Cerebellar cortex (tissue), 1 donor: Measurements from ENCODE around the gene ODF2.
"Not testable (repeated sequence)": the region's sequence is repeated elsewhere in the genome, so short reads cannot be mapped to it uniquely, and the experiment has no call there.

Experiments used
- DNase-seq: peaks from one replicate; pipeline ENCODE4 v3.0.0-alpha.2; 2015; ENCODE audit warnings: low spot score

ODF2 gene

DNA sequence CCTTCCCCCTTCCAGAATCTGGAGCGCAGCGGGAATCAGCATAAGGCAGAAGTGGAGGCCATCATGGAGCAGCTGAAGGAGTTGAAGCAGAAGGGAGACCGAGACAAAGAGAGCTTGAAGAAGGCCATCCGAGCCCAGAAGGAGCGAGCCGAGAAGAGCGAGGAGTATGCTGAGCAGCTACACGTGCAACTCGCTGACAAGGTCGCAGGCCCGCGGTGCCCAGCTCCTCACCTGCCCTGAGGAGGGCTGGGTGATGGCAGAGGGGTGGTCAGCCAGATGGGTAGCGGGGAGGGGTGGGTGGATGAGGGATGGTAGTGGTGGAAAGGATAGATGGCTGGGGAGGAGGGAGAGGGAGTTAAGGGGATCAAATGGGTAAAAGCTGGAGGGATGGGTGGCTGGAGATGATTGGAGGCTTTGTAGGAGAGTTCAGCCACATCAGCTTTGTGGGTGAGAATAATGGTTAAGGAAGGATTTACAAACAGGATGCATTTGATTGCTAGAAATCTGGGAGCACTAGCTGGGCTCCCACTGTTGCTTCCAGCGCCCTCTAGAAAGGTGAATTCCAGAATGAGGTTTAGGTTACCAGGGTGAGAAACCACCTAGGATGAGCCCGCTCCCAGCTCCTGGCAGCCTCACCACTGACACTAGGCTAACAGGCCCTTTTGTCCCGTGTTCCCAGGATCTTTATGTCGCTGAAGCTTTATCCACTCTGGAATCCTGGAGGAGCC lies 29.0 kb downstream of the ODF2 start:
- DNase-seq: no peak

DNA sequence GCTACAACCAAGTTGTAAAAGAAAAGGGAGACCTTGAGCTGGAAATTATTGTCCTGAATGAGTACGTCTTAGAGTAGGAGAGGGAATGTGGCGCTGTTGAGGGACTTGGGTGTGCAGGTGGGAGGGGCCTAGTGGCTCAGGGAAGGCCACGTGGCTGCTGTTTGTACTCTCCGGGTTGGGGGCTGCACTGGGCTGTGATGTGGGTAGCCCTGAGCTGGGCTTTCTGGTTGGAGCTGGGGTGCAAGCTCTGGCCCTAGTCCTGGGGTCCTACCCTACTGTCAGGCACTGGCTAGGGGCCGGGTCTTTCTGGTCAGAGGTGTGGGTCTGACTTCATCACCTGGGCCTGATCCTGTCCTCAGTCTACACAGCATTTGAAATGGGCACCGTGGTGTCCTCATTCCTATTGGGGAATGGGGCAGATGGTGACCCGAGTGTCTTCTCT lies 29.6 kb downstream of the ODF2 start:
- no peak for DNase-seq

GRCh38 chr9:128486201-128486600 lies 30.4 kb downstream of the ODF2 start:
- DNase-seq: no peak

DNA sequence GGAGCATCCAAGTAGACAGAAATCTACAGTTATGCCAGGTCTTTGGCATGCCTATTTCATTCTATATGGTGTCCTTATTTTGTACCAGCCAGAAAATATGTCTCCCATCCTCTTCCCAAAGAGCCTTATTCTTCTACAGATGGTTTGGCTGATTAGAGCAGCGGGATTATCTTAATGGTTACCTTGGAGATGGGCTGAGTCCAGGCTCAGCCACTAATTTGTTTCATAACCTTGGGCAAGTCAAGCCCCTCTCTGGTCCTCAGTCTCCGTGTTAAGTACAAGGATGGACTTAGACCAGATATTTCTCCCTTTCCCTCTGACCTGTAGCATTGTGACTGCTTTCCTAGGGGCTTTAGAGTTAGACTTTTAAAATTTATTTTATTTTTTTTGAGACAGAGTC lies 37.6 kb downstream of the ODF2 start:
- no peak for DNase-seq

- DNase-seq: peak; percentile 28
These were observed 38.4 kb downstream of the ODF2 start for GRCh38 chr9:128494108-128494745.

DNA sequence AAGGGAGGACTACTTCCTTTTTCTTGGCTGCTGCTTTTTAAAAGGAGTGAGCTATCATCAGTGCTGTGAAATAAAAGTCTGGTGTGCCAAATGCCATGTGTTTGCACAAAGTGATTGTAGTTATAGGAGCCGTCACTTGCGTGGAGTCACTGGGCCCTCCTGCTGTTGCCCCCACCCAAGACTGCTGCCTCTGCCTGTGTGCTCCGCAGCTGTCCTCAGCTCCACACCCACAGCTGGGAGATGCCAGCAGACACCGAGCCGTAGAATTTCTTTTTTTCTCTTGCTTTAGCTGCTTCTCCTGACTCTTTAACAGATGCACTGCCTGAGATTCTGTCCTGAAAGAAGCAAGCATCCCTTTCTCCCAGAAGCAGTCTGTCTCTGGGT lies 38.9 kb downstream of the ODF2 start:
- no peak for DNase-seq

- DNase-seq: no peak
These were observed 39.5 kb downstream of the ODF2 start for GRCh38 chr9:128495296-128495695.

DNA sequence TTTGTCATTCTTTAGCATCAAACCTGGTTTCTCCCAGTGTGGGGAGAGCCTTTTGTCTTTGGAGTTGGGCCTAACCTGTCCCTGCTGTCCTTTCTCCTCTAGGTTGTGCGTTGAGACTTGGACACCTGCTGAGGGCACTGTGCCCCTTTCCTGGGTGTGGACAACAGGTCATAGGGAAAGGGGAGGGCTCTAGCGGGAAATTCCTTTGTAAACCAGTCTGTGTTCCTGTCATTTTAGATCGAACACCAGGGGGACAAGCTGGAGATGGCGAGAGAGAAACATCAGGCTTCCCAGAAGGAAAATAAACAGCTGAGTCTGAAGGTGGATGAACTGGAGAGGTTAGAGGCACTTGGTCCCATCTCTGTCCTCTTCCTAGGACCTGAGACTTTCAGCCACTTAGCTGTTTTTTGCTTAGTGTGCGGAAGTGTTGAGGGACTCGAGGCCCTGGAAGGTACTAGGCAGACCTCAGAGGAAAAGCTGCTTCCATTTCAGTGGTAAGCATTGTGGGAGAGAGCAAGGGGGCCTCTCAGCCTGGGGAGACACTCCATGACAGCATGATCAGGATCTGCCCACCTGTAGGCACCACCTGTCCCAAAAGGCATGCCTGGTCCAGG lies 40.1 kb downstream of the ODF2 start:
- DNase-seq: no peak

GRCh38 chr9:128497824-128498610 lies 42.2 kb downstream of the ODF2 start:
- DNase-seq: no peak

DNA sequence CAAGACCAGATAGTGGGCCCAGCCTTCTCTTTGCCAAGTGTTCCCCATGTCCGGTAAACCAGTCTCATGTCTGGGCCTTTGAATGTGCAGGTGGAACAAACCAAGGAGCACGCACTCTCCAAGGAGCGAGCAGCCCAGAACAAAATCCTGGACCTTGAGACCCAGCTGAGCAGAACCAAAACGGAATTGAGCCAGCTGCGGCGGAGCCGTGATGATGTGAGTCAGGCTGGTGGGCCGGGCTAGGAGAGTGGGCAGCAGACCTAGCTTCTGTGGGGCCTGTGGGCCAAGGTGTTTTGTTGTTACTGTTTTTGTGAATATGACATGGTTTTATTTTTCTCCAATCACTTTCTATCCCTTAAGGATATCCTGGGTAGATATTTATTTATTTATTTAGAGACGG lies 43.1 kb downstream of the ODF2 start:
- DNase-seq: no peak

- no peak for DNase-seq
These were observed 44.1 kb downstream of the ODF2 start for GRCh38 chr9:128499920-128500319.

GRCh38 chr9:128503415-128503825 lies 47.6 kb downstream of the ODF2 start:
- DNase-seq: not testable (repeated sequence)

- DNase-seq: peak; percentile 40
These were observed 48.1 kb downstream of the ODF2 start for GRCh38 chr9:128503870-128504269.

- DNase-seq: peak; percentile 91
These were observed 48.9 kb downstream of the ODF2 start, which contains the start of gene GLE1 for GRCh38 chr9:128504485-128505413. GLE1 (plus strand) TSS chr9:128504719; CDS start chr9:128504806, 87 bp downstream.

DNA sequence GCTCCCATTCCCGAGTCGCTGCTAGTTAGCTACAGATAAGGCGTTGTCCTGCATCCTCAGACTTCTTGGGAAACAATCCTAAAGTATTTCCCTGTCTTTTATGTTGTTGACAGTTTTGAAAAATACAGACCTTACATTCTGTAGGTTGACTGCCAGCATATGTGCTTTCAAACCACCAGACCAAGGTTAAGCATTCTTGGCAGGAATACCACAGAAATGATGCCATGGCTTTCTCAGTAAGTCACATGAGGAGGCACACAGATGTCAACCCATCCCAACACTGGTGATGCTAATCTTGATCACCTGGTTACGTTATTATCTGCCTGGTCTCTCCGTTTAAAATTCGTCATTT lies 49.6 kb downstream of the ODF2 start:
- DNase-seq: no peak

- DNase-seq: not testable (repeated sequence)
These were observed 50.1 kb downstream of the ODF2 start for GRCh38 chr9:128505906-128506305.

DNA sequence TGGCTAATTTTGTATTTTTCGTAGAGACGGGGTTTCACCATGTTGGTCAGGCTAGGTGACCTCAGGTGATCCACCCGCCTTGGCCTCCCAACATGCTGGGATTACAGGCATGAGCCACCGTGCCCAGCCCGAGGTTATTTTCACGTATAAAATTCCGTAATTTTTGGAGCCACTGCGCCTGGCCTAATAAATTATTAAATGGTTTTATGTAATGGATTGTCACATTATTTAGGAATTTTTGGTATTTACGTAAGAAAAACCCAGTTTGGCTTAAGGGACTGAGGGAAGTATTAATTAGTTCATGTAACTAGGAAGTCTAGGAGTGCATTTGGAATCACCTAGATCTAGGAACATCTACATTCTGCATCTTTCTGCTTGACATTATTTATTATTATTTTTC lies 57.0 kb downstream of the ODF2 start:
- no peak for DNase-seq

DNA sequence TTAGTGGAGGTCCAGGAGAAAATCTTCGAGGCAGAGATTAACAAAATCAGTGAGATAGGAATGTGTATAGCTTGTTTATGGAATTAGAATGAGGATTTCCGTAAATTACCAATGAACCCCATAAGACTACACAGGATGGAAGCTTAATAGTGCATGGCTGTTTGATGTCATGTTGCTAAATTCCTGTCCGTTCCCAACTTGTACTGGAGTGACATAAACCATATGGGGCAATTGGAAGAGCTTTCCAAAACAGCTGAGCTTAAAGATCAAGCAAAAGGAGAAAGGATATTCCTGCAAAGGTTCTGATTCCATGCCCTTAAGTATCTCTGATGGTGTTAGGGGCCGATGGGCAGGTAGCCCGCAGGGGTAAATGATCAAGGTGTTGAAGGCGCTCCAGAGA lies 66.2 kb downstream of the ODF2 start:
- no peak for DNase-seq

DNA sequence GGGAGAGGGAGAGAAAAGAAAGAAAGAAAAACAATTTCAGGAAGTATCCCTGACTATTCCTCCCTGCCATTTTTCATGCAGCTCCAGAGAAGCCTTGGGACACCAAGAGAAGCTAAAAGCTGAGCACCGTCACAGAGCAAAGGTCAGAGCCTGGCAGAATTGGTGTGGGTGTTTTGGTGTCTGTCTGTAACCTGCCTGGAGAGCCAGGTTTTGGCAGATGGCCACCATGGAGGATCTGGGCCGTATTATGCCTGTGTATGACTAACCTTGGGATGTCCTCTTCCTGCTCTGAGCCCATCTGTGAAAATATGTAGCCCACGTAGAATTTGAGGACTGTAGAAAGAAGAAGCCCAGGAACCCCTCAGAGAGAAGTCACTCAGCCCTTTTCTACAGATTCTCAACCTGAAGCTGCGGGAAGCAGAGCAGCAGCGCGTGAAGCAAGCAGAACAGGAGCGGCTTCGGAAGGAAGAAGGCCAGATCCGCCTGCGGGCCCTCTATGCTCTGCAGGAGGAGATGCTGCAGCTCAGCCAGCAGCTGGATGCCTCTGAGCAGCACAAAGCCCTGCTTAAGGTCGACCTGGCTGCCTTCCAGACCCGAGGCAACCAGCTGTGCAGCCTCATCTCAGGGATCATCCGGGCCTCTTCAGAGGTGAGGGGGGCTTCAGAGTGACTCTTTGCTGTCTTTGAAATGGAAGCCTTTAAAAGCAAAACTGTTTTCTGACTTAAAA lies 67.6 kb downstream of the ODF2 start:
- peak; percentile 48 for DNase-seq

GRCh38 chr9:128526720-128527119 lies 70.9 kb downstream of the ODF2 start:
- no peak for DNase-seq
